Lower leg skin (tissue), 3 donors: ENCODE data around the gene ZBTB40.

Experiments
- POLR2A ChIP-seq, 2 donors: fragments of 450-650 bp; IDR thresholded peaks; one replicate each; pipeline ENCODE4 v1.6.1; 2016 to 2017; ENCODE audit warnings: antibody characterized with exemption in 2 of 2, mild to moderate bottlenecking in 1 of 2, moderate library complexity in 1 of 2
- TF ChIP-seq, protein P1 (sequence below), 3 donors: fragments of 450-650 bp; IDR thresholded peaks; one replicate each; pipeline ENCODE4 v1.5.1; 2016; ENCODE audit warnings: antibody characterized with exemption in 3 of 3, mild to moderate bottlenecking in 3 of 3, moderate library complexity in 2 of 3

DNA sequence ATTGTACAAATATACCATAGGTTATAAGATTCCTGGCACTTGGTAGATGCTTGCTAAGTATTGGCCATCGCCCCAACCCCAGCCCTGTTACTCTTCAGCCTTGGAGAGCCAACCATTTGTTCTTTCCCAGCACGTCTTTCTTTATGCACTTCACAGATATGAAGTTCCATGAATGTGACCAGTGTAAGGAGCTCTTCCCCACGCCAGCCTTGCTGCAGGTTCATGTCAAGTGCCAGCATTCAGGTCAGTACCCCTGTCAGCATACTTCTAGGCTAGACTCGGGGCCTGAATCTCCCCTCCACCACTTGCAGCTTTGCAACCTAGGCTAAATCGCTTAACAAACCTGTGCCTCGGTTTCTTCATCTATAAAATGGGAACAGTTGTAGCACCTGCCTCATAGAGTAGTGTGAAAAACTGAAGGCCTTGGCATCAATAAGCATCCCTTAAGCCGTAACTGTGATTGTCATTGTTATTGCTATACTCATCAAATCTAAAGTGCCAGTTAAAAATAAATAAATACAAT lies 70.6 kb downstream of the ZBTB40 start:
- TF ChIP-seq, protein P1, sequence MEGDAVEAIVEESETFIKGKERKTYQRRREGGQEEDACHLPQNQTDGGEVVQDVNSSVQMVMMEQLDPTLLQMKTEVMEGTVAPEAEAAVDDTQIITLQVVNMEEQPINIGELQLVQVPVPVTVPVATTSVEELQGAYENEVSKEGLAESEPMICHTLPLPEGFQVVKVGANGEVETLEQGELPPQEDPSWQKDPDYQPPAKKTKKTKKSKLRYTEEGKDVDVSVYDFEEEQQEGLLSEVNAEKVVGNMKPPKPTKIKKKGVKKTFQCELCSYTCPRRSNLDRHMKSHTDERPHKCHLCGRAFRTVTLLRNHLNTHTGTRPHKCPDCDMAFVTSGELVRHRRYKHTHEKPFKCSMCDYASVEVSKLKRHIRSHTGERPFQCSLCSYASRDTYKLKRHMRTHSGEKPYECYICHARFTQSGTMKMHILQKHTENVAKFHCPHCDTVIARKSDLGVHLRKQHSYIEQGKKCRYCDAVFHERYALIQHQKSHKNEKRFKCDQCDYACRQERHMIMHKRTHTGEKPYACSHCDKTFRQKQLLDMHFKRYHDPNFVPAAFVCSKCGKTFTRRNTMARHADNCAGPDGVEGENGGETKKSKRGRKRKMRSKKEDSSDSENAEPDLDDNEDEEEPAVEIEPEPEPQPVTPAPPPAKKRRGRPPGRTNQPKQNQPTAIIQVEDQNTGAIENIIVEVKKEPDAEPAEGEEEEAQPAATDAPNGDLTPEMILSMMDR (IDR thresholded peaks at IDR 0.05) = no peak
- TF ChIP-seq POLR2A (IDR thresholded peaks at IDR 0.05) = no peak
